Right cardiac atrium (tissue), 5 donors: ENCODE data around the gene OSBPL3. TPM values are rescaled to one million over a fixed set of nuclear protein-coding genes. Genes with fewer than 3 reads are reported as not detected.
A peak's percentile ranks its signal among the peaks of the same experiment; 100 is the strongest.
"Not testable (repeated sequence)": the region's sequence is repeated elsewhere in the genome, so short reads cannot be mapped to it uniquely, and the experiment has no call there.

Experiments used
- ATAC-seq, 2 donors: fragments of 200-7000 bp; cut with Tn5 transposase; one replicate each; pipeline versions ENCODE4 v1.8.0 to v1.9.1; 2020; ENCODE audit warnings: moderate library complexity in 2 of 2, mild to moderate bottlenecking in 1 of 2
- DNase-seq, 3 donors: peaks; one replicate each; pipeline ENCODE4 v3.0.0-alpha.2; 2020
- H3K27ac ChIP-seq: one replicate; pipeline ENCODE4 v1.5.1; 2013; ENCODE audit warnings: mild to moderate bottlenecking, low read length, control low read depth, moderate library complexity
- H3K27me3 ChIP-seq: one replicate; pipeline ENCODE4 v1.6.1; 2013; ENCODE audit not compliant: control insufficient read depth, insufficient read depth
- H3K4me1 ChIP-seq: one replicate; pipeline ENCODE4 v1.6.1; 2013; ENCODE audit warnings: low read length; ENCODE audit not compliant: control insufficient read depth, insufficient read depth
- H3K4me3 ChIP-seq: one replicate; pipeline ENCODE4 v1.5.1; 2013; ENCODE audit warnings: low read length, control low read depth
- H3K9me3 ChIP-seq: one replicate; pipeline ENCODE4 v1.6.1; 2013; ENCODE audit warnings: low read length; ENCODE audit not compliant: control insufficient read depth
- WGBS: extraction: QIAGEN DNeasy Blood & Tissue Kit; methylation state at CpG from one replicate; pipeline ENCODE4 v1.1.7; 2013; 5-methylcytosine and 5-hydroxymethylcytosine counted together
- intact Hi-C, 4 donors: fragments of 100-400 bp; cut with DNase I; formaldehyde crosslinking; loops; one replicate each; pipeline versions ENCODE4 v1.11.0 to v1.14.0; 2022 to 2023
- polyA plus RNA-seq: library from polyadenylated mRNA; stranded (reverse); fragments of 200-250 nt; gene quantifications from one replicate; pipeline ENCODE4 v1.2.3, GENCODE V29; 2013
- total RNA-seq, 4 donors: library from RNA; stranded (reverse); fragmentation: NEBNext Ultra II Directional; extraction: Animal tissue kit (Norgen Biotek cat#: 25700); gene quantifications; one replicate each; pipeline ENCODE4 v1.2.1, GENCODE V29; 2021
- donor health status: healthy with polysubstance abuse.
- donor health status: DM: no; HTN: yes; CAD: no.
- donor health status: DM: no; HTN: no; CAD: no.
- donor health status: DM: no; HTN: yes; CAD: no; lungs with severe emphysema.
- donor health status: DM: yes; HTN: yes; CAD: no.

The OSBPL3 gene
- total and polyA plus RNA-seq, 5 donors: 3.2 to 12.9 (median 9.7) TPM

- Histone ChIP-seq H3K4me1 (peaks cover 5% of the 10 kb centered on the region), H3K9me3 (no peaks in the 10 kb centered on the region), H3K27me3 (no peaks in the 10 kb centered on the region), H3K4me3 (no peak overlapping the region), H3K27ac (no peak overlapping the region)
- DNase-seq (no peak), ATAC-seq (peak in 1 of 2 donors; percentile 31)
- WGBS: 67% methylated on average over 4 of the region's 4 CpGs
- intact Hi-C loops: loop anchor here in 1 of 4 donors (10.0 kb wide), 1 partner anchor 86 kb away; no protein-coding TSS in a partner anchor
These were observed 69.3 kb downstream of the OSBPL3 start for GRCh38 chr7:24910551-24911212.

GRCh38 chr7:24908727-24909126 lies 71.3 kb downstream of the OSBPL3 start:
- intact Hi-C loops: loop anchor here in 1 of 4 donors (10.0 kb wide), 1 partner anchor 66 kb away; no protein-coding TSS in a partner anchor
- H3K4me3 ChIP-seq: no peak overlapping the region
- DNase-seq (no peak), ATAC-seq (no peak)
- H3K27ac ChIP-seq: no peak overlapping the region
- H3K4me1 ChIP-seq: peaks cover 7% of the 10 kb centered on the region
- WGBS: 81% methylated on average over 4 of the region's 4 CpGs
- no peaks in the 10 kb centered on the region for H3K9me3 ChIP-seq
- no peaks in the 10 kb centered on the region for H3K27me3 ChIP-seq

- Histone ChIP-seq H3K27ac (no peak overlapping the region), H3K4me3 (no peak overlapping the region), H3K9me3 (no peaks in the 10 kb centered on the region), H3K27me3 (no peaks in the 10 kb centered on the region), H3K4me1 (peaks cover 7% of the 10 kb centered on the region)
- DNase-seq (no peak), ATAC-seq (no peak)
- intact Hi-C loops: loop anchor here in 1 of 4 donors (10.0 kb wide), 1 partner anchor 67 kb away; no protein-coding TSS in a partner anchor
- 73% methylated on average over 3 of the region's 3 CpGs for WGBS
These were observed 71.8 kb downstream of the OSBPL3 start for GRCh38 chr7:24908166-24908565.

- peaks cover 7% of the 10 kb centered on the region for H3K4me1 ChIP-seq
- intact Hi-C loops: loop anchor here in 1 of 4 donors (10.0 kb wide), 1 partner anchor 67 kb away; no protein-coding TSS in a partner anchor
These were observed 72.6 kb downstream of the OSBPL3 start for GRCh38 chr7:24907311-24907886.

GRCh38 chr7:24905996-24906770 lies 73.8 kb downstream of the OSBPL3 start:
- H3K9me3 ChIP-seq: no peaks in the 10 kb centered on the region
- intact Hi-C loops: loop anchor here in 1 of 4 donors (10.0 kb wide), 1 partner anchor 69 kb away; no protein-coding TSS in a partner anchor
- no peak overlapping the region for H3K4me3 ChIP-seq
- ATAC-seq: no peak
- WGBS: 94% methylated on average over 4 of the region's 4 CpGs
- peaks cover 7% of the 10 kb centered on the region for H3K4me1 ChIP-seq
- DNase-seq: no peak
- H3K27ac ChIP-seq: no peak overlapping the region
- no peaks in the 10 kb centered on the region for H3K27me3 ChIP-seq

More at GRCh38 chr7:24907311-24907886, 72.6 kb downstream of the OSBPL3 start:
- no peak overlapping the region for H3K4me3 ChIP-seq
- 69% methylated on average over 7 of the region's 7 CpGs for WGBS
- H3K27me3 ChIP-seq: no peaks in the 10 kb centered on the region
- ATAC-seq: peak in 1 of 2 donors; percentile 35
- no peak overlapping the region for H3K27ac ChIP-seq
- no peak for DNase-seq
- H3K9me3 ChIP-seq: no peaks in the 10 kb centered on the region

- intact Hi-C loops: loop anchor here in 1 of 4 donors (10.0 kb wide), 1 partner anchor 71 kb away; no protein-coding TSS in a partner anchor
- not testable (repeated sequence) for H3K27ac ChIP-seq, H3K9me3 ChIP-seq, H3K27me3 ChIP-seq, DNase-seq, H3K4me3 ChIP-seq, ATAC-seq, H3K4me1 ChIP-seq
- WGBS: 94% methylated on average over 4 of the region's 4 CpGs
These were observed 76.0 kb downstream of the OSBPL3 start for GRCh38 chr7:24903992-24904391.

- H3K4me1 ChIP-seq: peaks cover 2% of the 10 kb centered on the region
- intact Hi-C loops: loop anchor here in 1 of 4 donors (10.0 kb wide), 1 partner anchor 71 kb away; no protein-coding TSS in a partner anchor
- 98% methylated on average over 3 of the region's 3 CpGs for WGBS
- ATAC-seq (no peak), DNase-seq (no peak)
- H3K4me3 ChIP-seq: no peak overlapping the region
- H3K27me3 ChIP-seq: no peaks in the 10 kb centered on the region
- H3K27ac ChIP-seq: no peak overlapping the region
- no peaks in the 10 kb centered on the region for H3K9me3 ChIP-seq
These were observed 76.4 kb downstream of the OSBPL3 start for GRCh38 chr7:24903559-24903958.

GRCh38 chr7:24902931-24903330 lies 77.0 kb downstream of the OSBPL3 start:
- no peak overlapping the region for H3K27ac ChIP-seq
- no peak overlapping the region for H3K4me3 ChIP-seq
- no peak for ATAC-seq
- no peak for DNase-seq
- intact Hi-C loops: loop anchor here in 1 of 4 donors (10.0 kb wide), 1 partner anchor 72 kb away; no protein-coding TSS in a partner anchor
- H3K4me1 ChIP-seq: peaks cover 2% of the 10 kb centered on the region
- WGBS: 92% methylated on average over 2 of the region's 2 CpGs
- H3K27me3 ChIP-seq: no peaks in the 10 kb centered on the region
- no peaks in the 10 kb centered on the region for H3K9me3 ChIP-seq

GRCh38 chr7:24902276-24902675 lies 77.7 kb downstream of the OSBPL3 start:
- DNase-seq: no peak
- Histone ChIP-seq H3K4me3 (no peak overlapping the region), H3K27me3 (no peaks in the 10 kb centered on the region), H3K27ac (no peak overlapping the region), H3K9me3 (no peaks in the 10 kb centered on the region), H3K4me1 (peaks cover 2% of the 10 kb centered on the region)
- intact Hi-C loops: loop anchor here in 1 of 4 donors (10.0 kb wide), 1 partner anchor 73 kb away; no protein-coding TSS in a partner anchor
- no peak for ATAC-seq
- WGBS: 76% methylated on average over 2 of the region's 2 CpGs

- Histone ChIP-seq H3K4me3 (no peak overlapping the region), H3K9me3 (no peaks in the 10 kb centered on the region), H3K27me3 (no peaks in the 10 kb centered on the region), H3K4me1 (no peaks in the 10 kb centered on the region), H3K27ac (no peak overlapping the region)
- ATAC-seq (no peak), DNase-seq (no peak)
- intact Hi-C loops: loop anchor here in 2 of 4 donors (10.0 kb wide), 2 partner anchors 75 to 165 kb away; no protein-coding TSS in a partner anchor
- WGBS: 78% methylated on average over 4 of the region's 4 CpGs
These were observed 80.1 kb downstream of the OSBPL3 start for GRCh38 chr7:24899905-24900304.
